ENCODE data around the gene ROBO2.
A peak's percentile ranks its signal among the peaks of the same experiment; 100 is the strongest.

Gene ROBO2, protein sequence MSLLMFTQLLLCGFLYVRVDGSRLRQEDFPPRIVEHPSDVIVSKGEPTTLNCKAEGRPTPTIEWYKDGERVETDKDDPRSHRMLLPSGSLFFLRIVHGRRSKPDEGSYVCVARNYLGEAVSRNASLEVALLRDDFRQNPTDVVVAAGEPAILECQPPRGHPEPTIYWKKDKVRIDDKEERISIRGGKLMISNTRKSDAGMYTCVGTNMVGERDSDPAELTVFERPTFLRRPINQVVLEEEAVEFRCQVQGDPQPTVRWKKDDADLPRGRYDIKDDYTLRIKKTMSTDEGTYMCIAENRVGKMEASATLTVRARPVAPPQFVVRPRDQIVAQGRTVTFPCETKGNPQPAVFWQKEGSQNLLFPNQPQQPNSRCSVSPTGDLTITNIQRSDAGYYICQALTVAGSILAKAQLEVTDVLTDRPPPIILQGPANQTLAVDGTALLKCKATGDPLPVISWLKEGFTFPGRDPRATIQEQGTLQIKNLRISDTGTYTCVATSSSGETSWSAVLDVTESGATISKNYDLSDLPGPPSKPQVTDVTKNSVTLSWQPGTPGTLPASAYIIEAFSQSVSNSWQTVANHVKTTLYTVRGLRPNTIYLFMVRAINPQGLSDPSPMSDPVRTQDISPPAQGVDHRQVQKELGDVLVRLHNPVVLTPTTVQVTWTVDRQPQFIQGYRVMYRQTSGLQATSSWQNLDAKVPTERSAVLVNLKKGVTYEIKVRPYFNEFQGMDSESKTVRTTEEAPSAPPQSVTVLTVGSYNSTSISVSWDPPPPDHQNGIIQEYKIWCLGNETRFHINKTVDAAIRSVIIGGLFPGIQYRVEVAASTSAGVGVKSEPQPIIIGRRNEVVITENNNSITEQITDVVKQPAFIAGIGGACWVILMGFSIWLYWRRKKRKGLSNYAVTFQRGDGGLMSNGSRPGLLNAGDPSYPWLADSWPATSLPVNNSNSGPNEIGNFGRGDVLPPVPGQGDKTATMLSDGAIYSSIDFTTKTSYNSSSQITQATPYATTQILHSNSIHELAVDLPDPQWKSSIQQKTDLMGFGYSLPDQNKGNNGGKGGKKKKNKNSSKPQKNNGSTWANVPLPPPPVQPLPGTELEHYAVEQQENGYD (N-terminal part only)

DNA sequence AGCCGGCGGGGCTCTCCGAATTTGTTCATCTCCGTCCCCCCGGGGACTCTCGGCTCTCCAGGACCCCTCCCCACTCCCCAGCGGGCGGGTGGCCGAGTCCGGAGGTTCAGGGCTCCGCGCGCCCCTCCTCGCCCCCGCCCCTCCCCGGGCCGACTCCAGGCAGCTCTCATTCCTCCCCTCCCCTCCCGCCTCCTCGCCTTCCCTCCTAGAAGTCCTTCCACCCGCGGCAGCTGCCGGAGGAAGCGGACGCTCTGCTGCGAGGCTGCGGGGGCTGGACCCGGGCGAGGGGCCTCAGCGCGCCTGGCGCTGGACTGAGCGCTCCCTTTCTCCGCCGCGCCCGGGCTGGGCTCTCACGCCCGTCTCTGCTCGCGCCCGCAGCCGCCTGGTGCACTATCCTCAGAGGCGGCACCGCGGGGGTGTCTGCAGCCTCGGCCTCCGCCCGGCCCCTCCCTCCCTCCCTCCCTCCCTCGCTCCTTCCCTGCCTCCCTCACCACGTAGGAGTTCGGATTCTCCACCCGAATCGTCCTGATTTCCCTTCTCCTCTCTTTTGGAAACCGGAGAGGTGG lies at the start of gene ROBO2:
ROBO2 (plus strand) TSS at position 494 of the 566 bp plus-strand sequence. CDS start 687 bp downstream, outside the sequence.
- peak within 1 kb of the TSS; percentile 55 for H3K4me3 ChIP-seq (ENCODE audit: low read depth, low read length)
- no peak for DNase-seq (ENCODE audit: low read depth)

DNA sequence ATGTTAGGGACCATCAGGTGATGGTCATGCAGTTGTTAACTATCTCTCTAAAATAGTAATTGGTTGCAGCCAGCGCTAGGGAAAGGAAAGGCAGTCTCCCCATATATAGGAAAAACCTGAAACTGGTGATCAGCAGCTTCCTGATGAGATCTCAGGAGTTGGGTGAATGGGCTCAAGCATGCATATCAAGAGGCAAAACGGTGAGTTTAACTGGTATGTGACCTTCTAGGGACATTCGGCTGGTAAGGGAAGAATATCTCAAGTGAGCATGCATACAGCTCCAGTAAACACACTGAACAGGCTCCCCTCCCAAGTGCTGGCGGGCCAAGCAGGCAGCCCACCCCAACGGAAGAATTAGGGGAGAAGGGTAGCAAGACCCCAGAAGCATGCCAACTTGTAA lies 49.3 kb upstream of the ROBO2 start:
- DNase-seq (ENCODE audit: low read depth): no peak
- no peak overlapping the region for H3K4me3 ChIP-seq (ENCODE audit: low read depth, low read length)

- DNase-seq (ENCODE audit: low read depth): no peak
- no peak overlapping the region for H3K4me3 ChIP-seq (ENCODE audit: low read depth, low read length)
Observed at GRCh38 chr3:76991165-76991564, 48.7 kb upstream of the ROBO2 start.

- DNase-seq (ENCODE audit: low read depth): peak; percentile 56
- no peak overlapping the region for H3K4me3 ChIP-seq (ENCODE audit: low read depth, low read length)
Observed at GRCh38 chr3:76997733-76998132, 42.2 kb upstream of the ROBO2 start.

GRCh38 chr3:76998555-76998954 lies 41.3 kb upstream of the ROBO2 start:
- no peak overlapping the region for H3K4me3 ChIP-seq (ENCODE audit: low read depth, low read length)
- no peak for DNase-seq (ENCODE audit: low read depth)

DNA sequence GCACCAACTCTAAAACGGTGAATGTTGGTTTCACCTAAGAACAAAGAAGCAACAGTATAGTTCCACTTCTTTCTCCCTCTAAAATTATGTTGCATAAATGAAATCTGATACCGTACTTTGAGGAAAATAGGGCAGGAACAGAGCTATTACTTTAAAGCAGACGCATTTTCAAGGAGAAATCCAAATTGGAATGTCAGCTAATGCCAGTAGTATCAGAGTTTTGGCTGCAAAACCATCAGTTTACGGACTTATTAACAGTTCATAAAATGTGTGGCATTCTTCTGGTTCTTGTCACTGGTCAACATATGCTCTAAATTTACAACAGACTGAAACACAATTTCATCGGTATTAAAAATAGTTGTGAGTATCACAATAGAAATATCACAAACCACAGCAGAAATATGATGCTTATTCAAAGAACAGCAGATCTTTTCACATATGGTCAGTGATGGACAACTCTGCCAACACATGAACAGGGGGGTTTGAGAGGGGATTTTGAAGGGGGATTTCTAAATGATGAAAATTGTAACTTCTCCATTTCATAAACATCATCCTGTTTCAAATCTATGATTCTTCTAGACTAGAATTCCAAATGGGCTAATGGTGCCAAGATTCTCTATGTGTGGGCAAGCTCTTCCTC lies 38.7 kb upstream of the ROBO2 start:
- H3K4me3 ChIP-seq (ENCODE audit: low read depth, low read length): no peak overlapping the region
- no peak for DNase-seq (ENCODE audit: low read depth)

- H3K4me3 ChIP-seq (ENCODE audit: low read depth, low read length): no peak overlapping the region
- DNase-seq (ENCODE audit: low read depth): no peak
Observed at GRCh38 chr3:77014226-77014625, 25.7 kb upstream of the ROBO2 start.

GRCh38 chr3:77025471-77025870 lies 14.4 kb upstream of the ROBO2 start:
- no peak overlapping the region for H3K4me3 ChIP-seq (ENCODE audit: low read depth, low read length)
- no peak for DNase-seq (ENCODE audit: low read depth)

GRCh38 chr3:77026904-77027634 lies 12.8 kb upstream of the ROBO2 start:
- H3K4me3 ChIP-seq (ENCODE audit: low read depth, low read length): no peak overlapping the region
- no peak for DNase-seq (ENCODE audit: low read depth)

DNA sequence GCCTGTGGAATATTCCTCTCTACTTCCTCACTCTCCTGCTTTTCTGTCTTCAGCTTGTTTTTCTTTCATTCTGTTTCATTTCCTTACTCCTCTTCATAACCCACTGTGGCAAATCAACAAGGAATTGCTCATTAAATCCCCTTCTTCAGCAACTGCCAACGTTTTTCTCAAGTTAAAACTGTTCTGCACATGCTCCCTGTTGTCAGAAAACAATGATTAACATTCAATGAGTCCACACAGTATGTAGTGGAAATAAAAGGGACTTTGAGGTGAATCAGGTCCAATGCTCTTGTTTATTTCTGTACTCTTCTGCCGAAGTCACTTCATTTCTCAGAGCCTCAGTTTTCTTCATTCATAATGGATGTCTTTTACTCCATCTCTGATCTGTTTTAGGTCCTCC lies 11.9 kb upstream of the ROBO2 start:
- no peak for DNase-seq (ENCODE audit: low read depth)

GRCh38 chr3:77038468-77038929 lies 1.4 kb upstream of the ROBO2 start:
- peak overlapping the region; percentile 55 for H3K4me3 ChIP-seq (ENCODE audit: low read depth, low read length)
- peak; percentile 40 for DNase-seq (ENCODE audit: low read depth)

More for the DNA sequence above, 11.9 kb upstream of the ROBO2 start:
- H3K4me3 ChIP-seq (ENCODE audit: low read depth, low read length): no peak overlapping the region

DNA sequence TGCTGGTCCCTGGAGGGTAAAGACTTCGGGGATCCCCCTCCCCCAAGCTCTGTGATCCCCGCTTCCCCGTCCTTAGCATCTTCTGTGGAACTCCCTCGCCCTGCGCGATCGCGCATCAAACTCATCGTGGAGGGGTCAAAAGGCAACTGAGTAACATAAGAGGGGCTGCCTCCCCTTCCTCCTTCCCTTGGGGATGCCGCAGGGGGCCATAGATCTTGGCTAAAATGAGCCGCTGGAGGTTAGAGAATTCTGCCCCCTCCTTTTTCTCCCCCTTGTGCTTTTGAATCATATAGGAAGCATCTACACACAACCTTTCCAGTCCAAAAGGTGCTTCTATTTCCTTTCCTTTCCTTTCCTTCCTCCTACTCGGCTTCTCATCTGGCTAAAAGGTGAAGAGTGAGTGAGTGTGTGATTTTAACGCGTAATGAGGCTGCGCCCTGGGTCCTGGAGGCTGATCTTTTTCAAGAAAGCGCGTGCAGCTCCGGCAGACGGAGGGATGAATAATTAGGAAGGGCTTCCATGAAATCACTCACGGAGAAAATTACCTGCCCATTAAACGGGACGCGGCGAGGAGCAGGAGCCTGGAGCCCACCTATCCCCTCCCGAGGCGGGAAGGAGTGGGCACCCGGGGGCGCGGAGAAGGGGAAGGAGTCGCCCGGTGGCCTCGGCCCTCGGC lies 831 bp upstream of the ROBO2 start:
- DNase-seq (ENCODE audit: low read depth): no peak
- H3K4me3 ChIP-seq (ENCODE audit: low read depth, low read length): peak overlapping the region; percentile 55

- H3K4me3 ChIP-seq (ENCODE audit: low read depth, low read length): peak overlapping the region; percentile 55
- no peak for DNase-seq (ENCODE audit: low read depth)
Observed at GRCh38 chr3:77040216-77040615, 317 bp downstream of the ROBO2 start.

GRCh38 chr3:77040926-77041722 lies 1.2 kb downstream of the ROBO2 start:
- DNase-seq (ENCODE audit: low read depth): no peak

DNA sequence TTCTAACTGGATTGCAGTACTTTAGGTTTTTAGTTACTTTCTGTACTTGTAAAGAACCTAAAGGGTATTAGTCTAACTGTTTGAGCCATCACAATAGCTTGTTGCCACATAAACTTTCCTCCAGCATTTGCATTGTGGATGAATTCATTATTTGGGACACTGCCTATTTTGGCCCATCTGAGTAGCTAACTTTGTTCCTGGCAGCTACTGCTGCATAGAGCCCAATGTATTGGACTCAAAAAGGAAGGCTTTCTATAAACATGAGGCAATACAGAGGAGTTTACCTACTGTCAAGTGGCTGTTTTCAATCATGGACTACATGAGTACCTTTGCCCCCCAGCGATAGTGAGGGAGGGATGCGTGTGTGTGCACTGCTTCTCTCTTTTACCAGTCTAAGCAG lies 1.9 kb downstream of the ROBO2 start:
- DNase-seq (ENCODE audit: low read depth): no peak
- no peak overlapping the region for H3K4me3 ChIP-seq (ENCODE audit: low read depth, low read length)

More at GRCh38 chr3:77040926-77041722, 1.2 kb downstream of the ROBO2 start:
- H3K4me3 ChIP-seq (ENCODE audit: low read depth, low read length): no peak overlapping the region

DNA sequence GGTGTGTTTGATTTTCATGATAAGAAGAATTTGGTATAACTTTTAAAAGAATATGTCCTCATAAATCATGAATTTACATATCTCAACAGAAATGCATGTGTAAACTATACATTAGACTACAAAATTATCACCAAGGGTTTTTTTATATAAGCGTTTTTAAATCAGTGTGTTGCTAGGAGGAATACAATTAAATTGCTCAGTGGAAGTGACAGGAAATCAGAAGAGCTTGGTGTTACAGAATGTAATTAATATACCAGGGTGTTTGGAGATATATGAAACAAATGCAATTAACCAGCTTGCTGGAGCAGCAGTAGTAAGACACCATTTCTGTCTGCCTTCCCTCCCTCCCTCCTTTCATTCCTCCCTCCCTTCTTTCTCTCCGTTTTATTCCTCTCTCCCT lies 2.4 kb downstream of the ROBO2 start:
- no peak overlapping the region for H3K4me3 ChIP-seq (ENCODE audit: low read depth, low read length)

DNA sequence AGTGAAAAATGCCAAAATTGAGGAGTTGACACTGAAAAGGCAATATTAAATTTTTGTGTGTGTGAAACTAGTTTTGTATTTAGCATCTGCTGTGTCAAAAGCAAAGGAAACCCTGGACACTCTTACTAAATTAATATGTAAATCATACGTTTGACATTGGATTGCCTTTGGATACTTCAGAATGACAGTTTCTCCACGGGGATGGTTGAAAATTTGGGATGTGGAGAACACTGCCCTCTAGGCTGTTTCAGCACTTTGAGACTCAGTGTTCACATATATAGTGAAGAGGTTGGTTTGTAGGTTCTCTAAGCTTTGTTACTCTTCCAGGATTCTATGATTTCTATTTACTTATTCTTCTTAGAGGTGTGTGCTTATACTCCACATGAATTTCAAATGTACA lies 3.0 kb downstream of the ROBO2 start:
- DNase-seq (ENCODE audit: low read depth): no peak
- no peak overlapping the region for H3K4me3 ChIP-seq (ENCODE audit: low read depth, low read length)

More for the DNA sequence above, 2.4 kb downstream of the ROBO2 start:
- no peak for DNase-seq (ENCODE audit: low read depth)

Measured in skeletal muscle cell (primary cell).